Ishikawa (cell line): Measurements from ENCODE around the gene CASP2.
A peak's percentile ranks its signal among the peaks of the same experiment; 100 is the strongest.

Experiments
- CEBPB ChIP-seq: IDR thresholded peaks from 2 replicates; pipeline ENCODE4 v1.6.1; 2012
- CREB1 ChIP-seq: IDR thresholded peaks from 2 replicates; pipeline ENCODE4 v1.6.1; 2012; ENCODE audit warnings: low read depth
- EGR1 ChIP-seq: IDR thresholded peaks from 2 replicates; pipeline ENCODE4 v1.6.1; 2012
- EP300 ChIP-seq: IDR thresholded peaks from 2 replicates; pipeline ENCODE4 v1.6.1; 2012; ENCODE audit warnings: borderline replicate concordance
- FOXM1 ChIP-seq: IDR thresholded peaks from 2 replicates; pipeline ENCODE4 v1.6.1; 2012; ENCODE audit warnings: low read depth, borderline replicate concordance
- MAX ChIP-seq: IDR thresholded peaks from 2 replicates; pipeline ENCODE4 v1.6.1; 2012
- NFIC ChIP-seq: IDR thresholded peaks from 2 replicates; pipeline ENCODE4 v1.6.1; 2012
- RAD21 ChIP-seq: IDR thresholded peaks from 2 replicates; pipeline ENCODE4 v1.6.1; 2012; ENCODE audit warnings: low read depth
- REST ChIP-seq: IDR thresholded peaks from 2 replicates; pipeline ENCODE4 v1.6.1; 2012; ENCODE audit warnings: low read depth, mild to moderate bottlenecking
- TAF1 ChIP-seq: IDR thresholded peaks from 2 replicates; pipeline ENCODE4 v1.6.1; 2012; ENCODE audit warnings: low read depth, mild to moderate bottlenecking
- TCF12 ChIP-seq: IDR thresholded peaks from 2 replicates; pipeline ENCODE4 v1.6.1; 2012; ENCODE audit warnings: low read depth
- TEAD4 ChIP-seq: IDR thresholded peaks from 2 replicates; pipeline ENCODE4 v1.6.1; 2012
- USF1 ChIP-seq: IDR thresholded peaks from 2 replicates; pipeline ENCODE4 v1.6.1; 2012
- YY1 ChIP-seq: IDR thresholded peaks from 2 replicates; pipeline ENCODE4 v1.6.1; 2012; ENCODE audit warnings: low read depth
- ZBTB7A ChIP-seq: IDR thresholded peaks from 2 replicates; pipeline ENCODE4 v1.6.1; 2012; ENCODE audit warnings: low read depth

Gene CASP2

GRCh38 chr7:143288836-143289235, 685 bp downstream of the CASP2 start:
- TF ChIP-seq ZBTB7A (0 out of 2 replicates have a peak, but pooled peaks have one; percentile 6), MAX (no peak), EP300 (no peak), CREB1 (no peak), YY1 (no peak)

GRCh38 chr7:143289421-143289820, 1.3 kb downstream of the CASP2 start:
- TF ChIP-seq CREB1 (no peak), TCF12 (no peak), NFIC (no peak), RAD21 (no peak), YY1 (no peak), USF1 (no peak), MAX (no peak), ZBTB7A (no peak), REST (no peak), TAF1 (no peak), EGR1 (no peak), CEBPB (no peak)

DNA sequence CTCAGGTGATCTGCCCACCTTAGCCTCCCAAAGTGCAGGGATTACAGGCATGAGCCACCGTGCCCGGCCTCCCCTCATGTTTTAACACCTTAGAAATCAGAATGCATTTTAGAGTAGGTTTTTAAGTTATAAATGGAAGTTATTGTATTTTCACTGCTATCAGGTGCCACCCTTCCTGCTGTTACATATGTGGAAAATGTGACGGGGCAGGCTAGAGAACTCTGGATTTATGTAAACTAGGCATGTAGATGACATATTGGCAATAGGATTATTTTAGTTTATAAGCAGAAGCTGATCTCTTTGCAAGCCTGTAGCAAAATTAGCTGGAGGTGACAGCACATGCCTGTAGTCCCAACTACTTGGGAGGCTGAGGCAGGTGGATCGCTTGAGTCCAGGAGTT, 2.1 kb downstream of the CASP2 start:
- TF ChIP-seq TAF1: no peak
- no peak for TF ChIP-seq MAX
- no peak for TF ChIP-seq REST
- no peak for TF ChIP-seq CEBPB
- TF ChIP-seq TEAD4: no peak
- no peak for TF ChIP-seq FOXM1
- TF ChIP-seq USF1: no peak
- TF ChIP-seq CREB1: no peak
- TF ChIP-seq ZBTB7A: no peak
- TF ChIP-seq EP300: no peak
- no peak for TF ChIP-seq TCF12
- no peak for TF ChIP-seq EGR1
- TF ChIP-seq RAD21: no peak
- TF ChIP-seq NFIC: no peak
- TF ChIP-seq YY1: no peak

DNA sequence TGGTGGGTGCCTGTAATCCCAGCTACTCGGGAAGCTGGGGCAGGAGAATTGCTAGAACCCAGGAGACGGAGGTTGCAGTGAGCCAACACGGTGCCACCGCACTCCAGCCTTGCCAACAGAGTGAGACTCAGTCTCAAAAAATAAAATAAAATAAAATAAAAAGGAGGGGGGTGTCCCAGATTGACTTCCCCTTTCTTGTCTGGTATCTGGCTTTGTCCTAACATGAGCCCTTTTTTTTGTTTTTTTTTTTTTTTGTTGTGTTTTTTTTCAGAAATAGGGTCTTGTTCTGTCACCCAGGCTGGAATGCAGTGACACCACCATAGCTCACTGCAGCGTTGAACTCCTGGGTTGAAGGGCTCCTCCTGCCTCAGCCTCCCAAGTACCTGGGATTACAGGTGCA, 4.7 kb downstream of the CASP2 start:
- TF ChIP-seq TAF1: no peak
- no peak for TF ChIP-seq REST
- no peak for TF ChIP-seq FOXM1
- TF ChIP-seq MAX: no peak
- no peak for TF ChIP-seq NFIC
- TF ChIP-seq YY1: no peak
- no peak for TF ChIP-seq EP300
- no peak for TF ChIP-seq CEBPB
- no peak for TF ChIP-seq ZBTB7A
- TF ChIP-seq TCF12: no peak
- no peak for TF ChIP-seq RAD21
- TF ChIP-seq EGR1: no peak
- no peak for TF ChIP-seq USF1
- TF ChIP-seq CREB1: no peak
- no peak for TF ChIP-seq TEAD4
